Muscle layer of colon (tissue), 2 donors: Measurements from ENCODE around the gene PCMT1.

Experiments
- H3K27ac ChIP-seq: one replicate; pipeline ENCODE4 v1.7.0; 2013; ENCODE audit warnings: low read depth, mild to moderate bottlenecking, low read length, moderate library complexity
- H3K27me3 ChIP-seq, 2 donors: one replicate each; pipeline ENCODE4 v1.7.0; 2013; ENCODE audit warnings: low read length in 2 of 2, mild to moderate bottlenecking in 2 of 2; ENCODE audit not compliant: insufficient read depth in 2 of 2, control insufficient read depth in 1 of 2
- H3K36me3 ChIP-seq: one replicate; pipeline ENCODE4 v1.7.0; 2013; ENCODE audit warnings: mild to moderate bottlenecking, low read length; ENCODE audit not compliant: insufficient read depth
- H3K4me1 ChIP-seq: one replicate; pipeline ENCODE4 v1.7.0; 2013; ENCODE audit warnings: mild to moderate bottlenecking, low read length; ENCODE audit not compliant: insufficient read depth
- H3K4me3 ChIP-seq, 2 donors: one replicate each; pipeline ENCODE4 v1.7.0; 2013; ENCODE audit warnings: low read length in 2 of 2, low read depth in 1 of 2, mild to moderate bottlenecking in 1 of 2, moderate library complexity in 1 of 2
- H3K9ac ChIP-seq: one replicate; pipeline ENCODE4 v1.7.0; 2013; ENCODE audit warnings: low read length
- H3K9me3 ChIP-seq: one replicate; pipeline ENCODE4 v1.7.0; 2013; ENCODE audit warnings: mild to moderate bottlenecking, low read length
- donor health status: abdominal sarcoma.
- donor health status: Adenocarcinoma of cecum.

Gene PCMT1

DNA sequence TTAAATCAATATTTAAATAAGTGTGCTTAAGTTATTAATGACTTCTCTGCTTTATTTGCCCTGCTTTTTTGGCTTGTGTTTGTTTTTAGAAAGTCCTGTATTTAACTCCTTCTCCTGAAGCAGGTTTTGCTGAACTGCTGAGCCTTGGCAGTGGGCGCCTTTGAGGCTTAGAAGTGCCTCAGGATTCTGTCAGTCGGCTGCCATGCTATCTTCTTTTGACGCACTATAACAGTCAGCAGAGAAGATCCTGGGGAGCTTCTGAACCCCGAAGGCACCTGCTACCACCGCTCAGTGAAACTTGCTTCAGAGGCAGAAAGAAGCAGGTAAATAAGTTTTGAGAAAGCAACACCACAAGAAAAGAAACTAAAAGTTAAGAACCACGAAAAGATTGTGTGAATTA is 22.4 kb downstream of the PCMT1 start:
- Histone ChIP-seq H3K4me1 (no peaks in the 10 kb centered on the region), H3K4me3 (no peak overlapping the region), H3K9me3 (no peaks in the 10 kb centered on the region), H3K27me3 (no peaks in the 10 kb centered on the region), H3K27ac (no peak overlapping the region), H3K9ac (no peak overlapping the region), H3K36me3 (peaks cover 11% of the 10 kb centered on the region)

DNA sequence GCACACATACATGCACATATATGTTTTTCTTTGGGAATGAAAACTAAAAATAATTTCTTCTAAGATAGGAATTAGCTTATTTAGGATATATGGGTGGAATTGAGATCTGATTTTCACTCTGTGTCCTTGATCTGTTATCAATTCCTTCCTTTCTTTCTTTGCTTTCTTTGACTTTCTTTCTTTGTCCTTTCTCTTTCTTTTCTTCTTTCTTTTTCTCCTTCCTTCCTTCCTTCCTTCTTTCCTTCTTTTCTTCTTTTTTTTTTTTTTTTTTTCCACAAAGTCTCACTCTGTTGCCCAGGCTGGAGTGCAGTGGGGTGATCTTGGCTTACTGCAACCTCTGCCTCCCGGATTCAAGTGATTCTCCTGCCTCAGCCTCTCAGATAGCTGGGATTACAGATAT is 28.1 kb downstream of the PCMT1 start:
- Histone ChIP-seq H3K4me1 (no peaks in the 10 kb centered on the region), H3K36me3 (no peaks in the 10 kb centered on the region), H3K27ac (no peak overlapping the region), H3K27me3 (no peaks in the 10 kb centered on the region), H3K9ac (no peak overlapping the region), H3K9me3 (no peaks in the 10 kb centered on the region), H3K4me3 (no peak overlapping the region)

DNA sequence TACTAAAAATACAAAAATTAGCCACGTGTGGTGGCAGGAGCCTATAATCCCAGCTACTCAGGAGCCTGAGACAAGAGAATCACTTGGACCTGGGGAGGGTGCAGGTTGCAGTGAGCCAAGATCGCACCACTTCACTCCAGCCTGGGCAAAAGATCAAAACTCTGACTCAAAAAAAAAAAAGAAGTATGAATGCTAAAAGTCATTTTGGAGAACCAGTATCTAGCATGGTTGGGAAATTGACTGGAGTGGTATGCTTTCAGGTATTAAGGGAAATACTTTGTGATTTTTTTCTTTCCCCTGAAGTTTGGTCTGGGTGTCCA is 30.1 kb downstream of the PCMT1 start:
- Histone ChIP-seq H3K27ac (no peak overlapping the region), H3K9me3 (no peaks in the 10 kb centered on the region), H3K27me3 (no peaks in the 10 kb centered on the region), H3K36me3 (peaks cover 8% of the 10 kb centered on the region), H3K4me3 (no peak overlapping the region), H3K9ac (no peak overlapping the region), H3K4me1 (no peaks in the 10 kb centered on the region)

DNA sequence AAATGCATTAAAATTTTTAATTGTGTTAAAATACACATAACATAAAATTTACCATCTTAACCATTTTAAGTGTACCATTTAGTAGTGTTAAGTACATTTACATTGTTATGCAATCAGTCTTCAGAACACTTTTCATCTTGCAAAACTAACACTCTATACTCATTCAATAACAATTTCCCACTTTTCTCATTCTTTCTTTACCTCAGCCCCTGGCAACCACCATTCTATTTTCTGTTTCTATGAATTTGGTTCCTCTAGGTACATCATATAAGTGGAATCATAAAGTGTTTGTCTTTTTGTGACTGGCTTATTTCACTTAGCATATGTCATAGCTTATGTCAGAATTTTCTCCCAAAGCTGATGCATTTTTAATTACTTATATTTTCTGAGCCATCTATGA is 32.2 kb downstream of the PCMT1 start:
- Histone ChIP-seq H3K4me1 (no peaks in the 10 kb centered on the region), H3K27ac (no peak overlapping the region), H3K27me3 (no peaks in the 10 kb centered on the region), H3K9ac (no peak overlapping the region), H3K9me3 (no peaks in the 10 kb centered on the region), H3K36me3 (peaks cover 8% of the 10 kb centered on the region), H3K4me3 (no peak overlapping the region)

DNA sequence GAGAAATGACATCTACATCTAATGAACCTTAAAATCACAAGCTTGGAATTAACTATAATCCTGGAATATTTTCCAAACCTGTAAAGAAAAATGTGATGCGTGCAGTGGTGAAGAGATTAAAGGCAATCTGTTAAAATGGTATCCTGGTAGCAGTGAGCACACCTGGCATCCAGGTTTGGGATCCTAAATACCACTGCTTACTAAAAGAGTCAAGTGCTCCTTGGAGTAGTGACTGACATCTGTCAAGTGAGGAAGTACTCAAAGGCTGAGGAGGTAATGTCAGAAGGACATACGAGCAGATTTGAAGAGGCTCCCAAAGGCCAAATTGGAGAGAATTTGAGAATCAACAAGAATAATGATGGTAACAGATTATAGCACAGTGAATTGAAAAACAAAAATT is 32.8 kb downstream of the PCMT1 start:
- Histone ChIP-seq H3K9me3 (no peaks in the 10 kb centered on the region), H3K36me3 (peaks cover 8% of the 10 kb centered on the region), H3K27me3 (no peaks in the 10 kb centered on the region), H3K4me3 (no peak overlapping the region), H3K9ac (no peak overlapping the region), H3K4me1 (no peaks in the 10 kb centered on the region), H3K27ac (no peak overlapping the region)

DNA sequence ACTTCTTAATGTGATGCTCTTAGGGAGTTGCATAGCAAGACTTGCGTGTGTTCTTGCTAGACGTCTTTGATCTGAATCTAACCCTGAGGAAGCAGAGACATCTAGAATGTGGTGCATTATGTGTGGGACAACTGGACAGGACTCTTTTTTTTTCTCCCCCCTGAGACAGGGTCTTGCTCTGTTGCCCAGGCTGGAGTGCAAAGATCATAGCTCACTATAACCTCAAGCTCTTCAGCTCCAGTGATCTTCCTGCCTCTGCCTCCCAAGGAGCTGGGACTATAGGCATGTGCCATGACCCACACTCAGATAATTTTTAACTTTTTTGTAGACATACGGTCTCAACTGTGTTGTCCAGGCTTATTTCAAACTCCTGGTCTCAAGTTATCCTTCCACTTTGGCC is 34.0 kb downstream of the PCMT1 start:
- H3K36me3 ChIP-seq: peaks cover 8% of the 10 kb centered on the region
- no peaks in the 10 kb centered on the region for H3K4me1 ChIP-seq
- no peaks in the 10 kb centered on the region for H3K9me3 ChIP-seq
- H3K4me3 ChIP-seq: no peak overlapping the region
- H3K27me3 ChIP-seq: no peaks in the 10 kb centered on the region
- no peak overlapping the region for H3K27ac ChIP-seq
- H3K9ac ChIP-seq: no peak overlapping the region

DNA sequence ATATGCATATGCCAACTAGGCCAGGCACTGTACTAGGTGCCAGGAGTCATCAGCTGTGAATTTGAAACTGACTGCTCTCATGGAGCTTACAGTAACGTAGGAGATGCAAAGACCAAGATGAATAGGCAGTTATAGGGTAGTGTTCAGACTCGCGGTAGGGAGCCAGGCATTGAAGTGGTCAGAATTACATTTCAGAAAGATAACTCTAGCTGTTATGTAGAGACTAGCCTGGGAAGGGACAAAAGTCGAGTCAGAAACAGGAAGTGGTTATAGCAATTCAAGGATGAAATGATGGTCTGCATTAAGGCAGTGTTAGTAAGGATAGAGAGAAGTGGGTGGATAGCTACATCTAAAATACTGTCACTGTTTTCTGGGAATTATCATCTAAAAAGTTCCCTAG is 56.6 kb downstream of the PCMT1 start:
- Histone ChIP-seq H3K36me3 (peaks cover 8% of the 10 kb centered on the region), H3K4me1 (no peaks in the 10 kb centered on the region), H3K27ac (no peak overlapping the region), H3K27me3 (no peaks in the 10 kb centered on the region), H3K9me3 (no peaks in the 10 kb centered on the region), H3K4me3 (no peak overlapping the region), H3K9ac (no peak overlapping the region)

DNA sequence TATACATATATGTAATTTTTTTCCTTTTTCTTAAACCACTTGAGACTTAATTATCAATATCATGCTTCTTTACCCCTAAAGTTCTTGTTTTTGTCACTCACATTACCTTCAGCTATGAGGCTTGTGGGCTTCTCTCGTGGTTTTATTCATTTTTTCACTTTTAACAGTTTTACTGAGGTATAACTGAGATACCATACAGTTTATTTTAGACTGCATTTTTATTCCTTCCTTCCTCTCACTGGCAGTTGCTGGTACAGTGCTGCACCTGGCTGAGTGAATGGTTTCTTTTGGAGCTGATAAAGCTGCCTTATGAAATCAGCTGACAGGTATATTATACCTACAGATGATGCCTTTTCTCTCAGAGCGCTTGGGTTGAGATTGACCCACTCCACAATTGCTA is 60.3 kb downstream of the PCMT1 start:
- no peak overlapping the region for H3K27ac ChIP-seq
- no peaks in the 10 kb centered on the region for H3K4me1 ChIP-seq
- H3K4me3 ChIP-seq: no peak overlapping the region
- H3K9me3 ChIP-seq: no peaks in the 10 kb centered on the region
- H3K27me3 ChIP-seq: no peaks in the 10 kb centered on the region
- H3K9ac ChIP-seq: no peak overlapping the region
- peaks cover 16% of the 10 kb centered on the region for H3K36me3 ChIP-seq

DNA sequence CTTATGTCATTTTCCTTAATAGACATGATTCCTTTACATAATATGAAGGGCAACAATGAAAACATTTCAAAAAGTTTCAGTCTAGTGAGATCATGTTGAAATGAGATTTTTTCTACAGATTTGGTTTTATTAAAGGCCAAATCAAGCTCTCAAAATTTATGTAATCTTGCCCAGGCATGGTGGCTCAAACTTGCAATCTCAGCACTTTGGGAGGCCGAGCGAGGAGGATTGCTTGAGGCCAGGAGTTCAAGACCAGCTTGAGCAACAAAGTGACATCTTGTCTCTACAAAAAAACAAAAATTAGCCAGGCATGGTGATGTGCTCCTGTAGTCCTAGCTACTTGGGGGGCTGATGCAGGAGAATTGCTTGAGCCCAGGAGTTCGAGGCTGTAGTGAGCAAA is 63.8 kb downstream of the PCMT1 start:
- no peak overlapping the region for H3K27ac ChIP-seq
- no peak overlapping the region for H3K4me3 ChIP-seq
- no peaks in the 10 kb centered on the region for H3K4me1 ChIP-seq
- H3K9ac ChIP-seq: no peak overlapping the region
- no peaks in the 10 kb centered on the region for H3K27me3 ChIP-seq
- no peaks in the 10 kb centered on the region for H3K9me3 ChIP-seq
- H3K36me3 ChIP-seq: peaks cover 16% of the 10 kb centered on the region

DNA sequence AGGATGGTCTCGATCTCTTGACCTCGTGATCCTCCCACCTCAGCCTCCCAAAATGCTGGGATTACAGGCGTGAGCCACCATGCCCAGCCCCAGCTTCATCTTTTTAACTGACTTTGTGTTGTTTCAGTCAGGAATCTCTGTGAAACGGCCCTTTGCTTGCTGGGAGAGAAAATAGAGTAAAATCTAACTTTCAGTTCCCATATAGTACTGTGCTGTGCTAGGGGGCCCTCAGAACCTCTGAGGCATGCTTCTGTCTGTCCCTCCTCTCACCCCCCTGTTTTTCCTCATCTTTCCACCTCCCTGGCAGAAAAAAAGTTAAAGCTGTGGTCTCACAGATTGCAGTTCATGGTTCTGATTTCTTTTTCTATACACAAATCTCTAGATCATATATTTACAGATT is 66.2 kb downstream of the PCMT1 start:
- Histone ChIP-seq H3K4me3 (no peak overlapping the region), H3K36me3 (peaks cover 11% of the 10 kb centered on the region), H3K27me3 (no peaks in the 10 kb centered on the region), H3K4me1 (no peaks in the 10 kb centered on the region), H3K27ac (no peak overlapping the region), H3K9me3 (no peaks in the 10 kb centered on the region), H3K9ac (no peak overlapping the region)

DNA sequence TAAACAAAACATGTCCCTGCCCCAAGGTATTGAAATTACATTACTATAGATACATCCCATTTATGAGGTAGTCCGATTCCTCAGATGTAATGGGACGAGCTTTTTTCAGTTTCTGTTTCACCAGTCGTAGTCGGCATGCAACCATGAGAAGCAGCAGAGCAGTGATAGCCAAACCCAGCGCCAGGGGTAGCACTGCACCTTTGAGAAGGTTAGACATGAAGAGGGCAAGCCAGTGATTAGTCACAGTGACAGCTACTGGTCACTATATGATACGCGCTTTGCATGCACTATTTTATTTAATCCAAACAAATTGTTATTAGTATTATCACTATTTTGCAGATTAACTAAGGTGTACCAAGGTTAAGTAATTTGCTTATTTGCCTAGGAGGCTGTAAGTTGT is 71.0 kb downstream of the PCMT1 start:
- H3K9ac ChIP-seq: no peak overlapping the region
- H3K36me3 ChIP-seq: peaks cover 13% of the 10 kb centered on the region
- H3K9me3 ChIP-seq: no peaks in the 10 kb centered on the region
- no peaks in the 10 kb centered on the region for H3K4me1 ChIP-seq
- H3K27me3 ChIP-seq: no peaks in the 10 kb centered on the region
- no peak overlapping the region for H3K27ac ChIP-seq
- H3K4me3 ChIP-seq: no peak overlapping the region

DNA sequence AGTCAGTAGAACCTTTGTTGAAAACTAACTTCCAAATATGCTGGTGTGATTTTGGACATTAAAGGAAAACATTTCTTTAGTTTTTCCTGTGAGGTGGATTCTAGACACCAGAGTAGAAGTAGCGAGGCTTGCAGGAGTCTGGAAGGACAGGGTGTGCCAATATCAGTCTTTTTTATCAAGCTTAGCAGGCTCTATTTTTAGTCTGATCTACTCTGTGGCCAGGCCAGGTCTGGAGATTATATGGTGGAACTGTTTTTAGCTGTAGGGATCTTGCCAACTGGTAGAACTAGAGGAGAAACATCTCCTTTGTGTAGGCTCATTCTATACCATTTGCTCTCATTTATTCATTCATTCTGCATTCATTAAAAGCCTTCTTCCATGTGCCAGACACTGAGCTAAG is 72.0 kb downstream of the PCMT1 start:
- H3K36me3 ChIP-seq: peaks cover 18% of the 10 kb centered on the region
- H3K4me1 ChIP-seq: no peaks in the 10 kb centered on the region
- no peaks in the 10 kb centered on the region for H3K27me3 ChIP-seq
- H3K27ac ChIP-seq: no peak overlapping the region
- H3K9ac ChIP-seq: no peak overlapping the region
- H3K9me3 ChIP-seq: no peaks in the 10 kb centered on the region
- H3K4me3 ChIP-seq: no peak overlapping the region

DNA sequence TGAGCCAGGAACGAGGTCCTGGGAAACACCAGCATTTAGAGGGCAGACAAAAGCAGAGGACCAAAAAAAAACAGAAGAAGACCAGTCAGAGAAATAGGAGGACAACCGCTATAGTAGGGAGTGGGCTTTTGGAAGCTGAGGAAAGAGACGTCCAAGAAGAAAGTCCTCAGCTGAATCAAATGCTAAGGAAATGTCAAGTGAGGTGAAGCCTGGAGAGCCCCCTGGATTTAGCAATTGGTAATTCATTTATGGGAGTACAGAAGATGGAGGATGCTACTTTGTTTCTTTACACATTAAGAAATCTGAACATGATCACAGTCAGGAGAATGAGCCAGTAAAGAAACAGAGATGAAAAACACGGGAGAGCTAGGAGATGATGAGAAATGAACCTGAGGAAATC is 73.5 kb downstream of the PCMT1 start:
- Histone ChIP-seq H3K27me3 (no peaks in the 10 kb centered on the region), H3K9me3 (no peaks in the 10 kb centered on the region), H3K27ac (no peak overlapping the region), H3K4me3 (no peak overlapping the region), H3K9ac (no peak overlapping the region), H3K4me1 (no peaks in the 10 kb centered on the region), H3K36me3 (peaks cover 18% of the 10 kb centered on the region)
